NCI-H2196 treated with DMSO at 0.1 percent for 48 hours (cell line): Measurements from ENCODE around the gene TMEM45A.
"Not testable (repeated sequence)": the region's sequence is repeated elsewhere in the genome, so short reads cannot be mapped to it uniquely, and the experiment has no call there.

Experiments used
- DNase-seq: peaks from one replicate; lab custom pipeline; 2025; ENCODE audit not compliant: unreplicated experiment; lab: John Stamatoyannopoulos, UW

Gene TMEM45A

DNA sequence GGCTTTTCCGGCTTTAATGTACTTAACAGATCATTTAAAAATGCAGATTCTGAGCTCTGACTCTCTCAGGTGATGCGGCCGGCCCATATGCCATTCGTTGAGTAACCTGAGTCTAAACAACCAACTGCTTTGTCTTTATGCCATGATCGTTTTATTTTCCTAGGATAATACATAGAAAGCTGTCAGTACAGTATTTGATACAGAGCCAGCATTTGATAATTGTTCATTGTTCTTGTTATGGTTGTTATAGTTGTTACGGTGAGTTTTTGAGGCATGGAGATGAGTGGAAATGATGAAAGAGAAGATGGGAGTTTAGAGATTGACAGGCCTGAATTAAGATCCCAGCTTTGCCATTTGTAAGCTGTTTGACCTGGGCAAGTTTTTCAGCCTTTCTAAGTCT, 40.0 kb downstream of the TMEM45A start:
- no peak for DNase-seq

DNA sequence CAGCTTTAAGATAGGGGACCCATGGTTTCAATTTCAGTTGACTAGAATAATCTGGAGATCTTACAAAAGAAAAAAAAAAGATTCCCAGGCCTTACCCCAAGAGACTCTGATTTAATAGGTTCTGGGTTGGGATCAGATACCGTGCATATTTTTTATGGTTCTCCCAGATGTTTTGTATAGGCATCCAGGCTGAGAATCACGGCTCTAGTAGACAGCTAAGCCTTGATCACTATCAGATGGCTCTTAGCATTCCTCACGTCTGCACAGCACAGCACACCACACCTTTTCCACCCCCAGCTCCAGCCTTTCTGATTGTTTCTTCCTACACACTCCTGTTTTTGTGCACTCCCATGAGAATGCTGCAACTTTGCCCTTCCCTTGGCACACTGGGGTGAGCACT, 40.8 kb downstream of the TMEM45A start:
- no peak for DNase-seq

DNA sequence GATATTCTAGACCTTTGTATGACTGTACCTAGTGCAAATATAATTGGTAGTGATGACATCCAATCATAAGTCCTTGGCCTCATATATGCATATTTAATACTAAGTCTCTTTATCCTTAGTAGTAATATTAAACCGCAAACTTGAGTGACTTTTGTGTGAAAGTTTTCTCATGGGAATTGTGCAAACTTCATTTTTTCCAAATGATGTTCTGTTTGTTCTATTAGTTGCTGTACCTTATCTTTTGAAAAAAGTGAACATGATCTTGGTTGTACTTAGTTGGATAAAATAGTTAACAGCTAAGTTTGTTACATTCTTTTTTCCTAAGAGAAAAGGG, 43.2 kb downstream of the TMEM45A start:
- no peak for DNase-seq

DNA sequence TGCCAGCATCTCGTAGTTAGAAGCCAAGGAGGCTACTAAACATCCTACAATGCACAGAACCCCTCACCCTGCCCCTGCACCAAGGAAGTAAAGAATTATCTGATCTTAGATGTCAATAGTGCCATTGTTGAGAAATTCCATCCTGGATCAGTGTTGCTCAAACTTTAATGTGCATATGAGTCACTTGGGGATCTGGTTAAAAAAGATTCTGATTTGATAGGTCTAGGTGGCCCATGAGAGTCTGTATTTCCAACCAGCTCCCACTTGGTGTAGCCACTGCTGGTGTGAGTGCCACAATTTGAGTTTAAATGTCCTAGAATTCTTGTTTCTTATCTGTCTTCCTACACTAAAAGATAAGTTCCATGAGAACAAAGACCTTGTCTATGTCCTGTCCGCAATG, 43.7 kb downstream of the TMEM45A start:
- DNase-seq = no peak

DNA sequence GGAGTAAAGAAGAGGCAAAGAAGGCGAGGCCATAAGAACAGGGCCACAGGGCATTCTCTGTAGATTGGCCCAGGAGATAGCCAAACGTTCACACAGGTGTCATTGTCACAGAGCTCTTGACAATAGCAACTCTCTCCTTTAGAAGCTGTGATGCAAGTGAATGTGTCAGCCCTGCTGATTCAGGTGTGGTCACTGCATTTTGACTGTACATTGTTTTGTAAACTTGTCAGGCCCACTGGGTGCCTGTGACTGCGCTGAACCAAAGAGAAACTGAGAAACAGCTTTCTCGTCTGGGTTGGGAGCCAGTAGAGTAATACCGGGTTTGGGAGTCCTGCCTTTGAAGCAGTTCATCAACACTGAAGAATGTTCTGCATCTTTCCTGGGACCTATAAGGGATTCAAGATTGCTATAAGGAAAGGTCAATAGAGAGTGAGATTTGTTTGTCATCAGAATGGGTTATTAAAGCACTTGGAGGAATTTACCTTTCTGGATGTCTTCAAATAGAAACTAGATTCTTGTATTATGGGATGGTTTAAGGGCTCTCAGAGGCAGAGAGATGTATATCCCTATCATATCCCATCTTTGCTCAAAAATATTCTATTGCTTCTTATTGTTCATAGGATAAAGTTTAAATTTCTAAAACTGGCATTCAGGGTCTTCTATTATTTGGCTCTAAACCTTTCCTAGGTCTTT, 45.4 kb downstream of the TMEM45A start:
- DNase-seq = no peak

DNA sequence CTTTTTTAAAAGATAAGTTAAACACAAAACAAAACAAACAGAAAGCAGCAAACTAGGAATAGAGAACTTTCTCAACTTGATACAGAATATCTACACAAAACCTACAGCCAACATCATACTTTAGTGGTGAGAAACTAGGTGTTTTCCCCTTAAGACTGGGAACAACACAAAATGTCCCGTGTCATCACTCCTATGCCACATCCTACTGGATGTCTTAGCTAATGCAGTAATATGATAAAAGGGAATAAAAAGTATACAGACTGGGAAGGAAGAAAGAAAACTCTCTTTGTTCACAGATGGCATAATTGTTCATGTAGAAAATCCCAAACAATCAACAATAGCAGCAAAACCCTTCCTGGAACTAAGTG, 45.9 kb downstream of the TMEM45A start:
- no peak for DNase-seq

GRCh38 chr3:100540791-100541334, 48.4 kb downstream of the TMEM45A start:
- DNase-seq = no peak

DNA sequence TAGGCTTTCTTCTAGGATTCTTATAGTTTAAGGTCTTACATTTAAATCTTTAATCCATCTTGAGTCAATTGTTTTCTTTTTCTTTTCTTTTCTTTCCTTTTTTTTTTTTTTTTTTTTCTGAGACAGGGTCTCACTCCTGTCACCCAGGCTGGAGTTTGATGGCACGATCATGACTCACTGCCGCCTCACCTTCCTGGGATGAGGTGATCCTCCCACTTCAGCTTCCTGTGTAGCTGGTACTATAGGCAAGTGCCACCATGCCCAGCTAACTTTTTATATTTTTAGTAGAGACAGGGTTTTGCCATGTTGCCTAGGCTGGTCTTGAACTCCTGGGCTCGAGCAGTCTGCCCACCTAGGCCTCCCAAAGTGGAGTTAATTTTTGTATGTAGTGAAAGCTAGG, 49.0 kb downstream of the TMEM45A start:
- not testable (repeated sequence) for DNase-seq

- no peak for DNase-seq
Measured at GRCh38 chr3:100545371-100545770, 53.0 kb downstream of the TMEM45A start.

GRCh38 chr3:100546020-100546744, 53.8 kb downstream of the TMEM45A start:
- no peak for DNase-seq

DNA sequence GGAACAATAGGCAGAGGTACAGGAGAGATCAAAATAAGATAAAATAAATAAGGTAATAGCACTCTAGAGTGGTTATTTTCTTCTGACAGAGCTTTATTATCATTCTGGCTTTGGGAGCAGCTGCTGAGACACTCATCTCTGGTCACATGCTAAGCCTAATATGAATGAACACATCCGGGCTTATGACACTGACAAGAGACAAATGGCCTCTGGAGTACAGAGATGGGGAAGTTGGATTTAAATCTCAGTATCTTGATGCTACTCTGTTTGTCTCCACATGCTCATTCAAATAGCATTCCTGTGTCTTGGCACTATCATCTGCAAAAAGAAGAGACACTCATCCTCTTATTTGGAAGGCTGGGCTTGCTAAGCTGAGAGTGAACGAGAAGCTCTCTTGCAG, 55.6 kb downstream of the TMEM45A start:
- DNase-seq = no peak

DNA sequence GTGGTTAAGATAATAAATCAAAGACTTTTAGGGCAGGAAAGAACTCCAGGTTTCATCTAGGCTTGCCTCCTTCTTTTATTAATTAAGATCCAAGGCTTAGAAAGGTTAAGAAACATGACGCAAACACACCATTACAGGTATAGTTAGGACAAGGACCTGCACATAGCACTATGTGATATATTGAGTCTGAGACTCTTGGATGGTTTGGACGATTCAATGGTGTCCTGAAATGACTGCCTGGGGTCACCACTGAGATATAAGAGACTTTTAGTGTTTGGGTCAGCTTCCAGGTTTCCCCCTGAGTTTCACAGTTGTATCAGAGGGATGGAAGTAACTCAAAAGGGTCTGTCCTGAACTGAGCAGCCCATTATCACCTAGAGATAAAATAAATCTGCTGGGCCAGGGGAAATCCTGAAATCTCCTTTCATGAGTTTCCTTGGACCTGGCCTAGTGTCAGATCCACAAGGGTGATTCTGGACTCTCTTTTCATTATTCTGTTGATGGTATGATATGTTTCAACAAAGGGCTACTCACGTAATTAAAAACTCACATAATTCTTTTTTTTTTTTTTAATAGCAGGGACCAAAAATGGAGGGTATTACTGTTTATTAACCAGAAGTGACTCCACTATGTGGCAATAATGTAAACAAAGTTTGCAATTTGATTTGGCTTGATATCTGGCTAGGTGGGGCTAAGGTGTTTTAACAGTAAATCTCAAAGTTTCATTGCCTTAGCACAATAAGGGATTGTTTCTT, 61.4 kb downstream of the TMEM45A start:
- no peak for DNase-seq

DNA sequence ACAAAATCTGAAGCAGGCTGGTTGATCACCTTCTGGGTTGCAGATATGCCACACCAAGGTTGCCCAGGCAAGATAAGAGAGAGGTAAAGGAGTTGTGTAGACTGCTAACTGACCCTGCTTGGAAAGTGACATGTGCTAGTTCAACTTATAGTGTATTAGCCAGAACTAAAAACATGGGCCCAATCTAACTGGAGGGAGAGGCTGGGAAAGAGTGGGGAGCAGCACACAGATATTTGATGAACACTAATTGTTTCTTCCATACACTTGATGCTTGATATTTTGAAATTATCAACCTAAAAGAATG, 61.9 kb downstream of the TMEM45A start:
- DNase-seq = no peak

GRCh38 chr3:100556673-100557310, 64.4 kb downstream of the TMEM45A start:
- no peak for DNase-seq

DNA sequence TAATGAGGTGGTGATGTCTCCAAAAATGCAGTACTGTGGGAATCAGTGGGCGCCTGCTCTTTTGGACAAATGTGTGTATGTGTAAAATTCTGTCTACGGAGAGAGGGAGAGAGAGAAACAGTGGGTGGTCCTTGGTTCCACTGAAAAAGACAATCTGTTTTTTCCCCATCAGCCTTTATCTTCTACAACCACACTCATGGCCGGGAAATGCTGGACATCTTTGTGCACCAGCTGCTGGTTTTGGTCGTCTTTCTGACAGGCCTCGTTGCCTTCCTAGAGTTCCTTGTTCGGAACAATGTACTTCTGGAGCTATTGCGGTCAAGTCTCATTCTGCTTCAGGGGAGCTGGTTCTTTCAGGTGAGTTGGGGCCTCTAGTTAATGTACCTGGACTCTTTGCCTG, 65.8 kb downstream of the TMEM45A start:
- DNase-seq = no peak

DNA sequence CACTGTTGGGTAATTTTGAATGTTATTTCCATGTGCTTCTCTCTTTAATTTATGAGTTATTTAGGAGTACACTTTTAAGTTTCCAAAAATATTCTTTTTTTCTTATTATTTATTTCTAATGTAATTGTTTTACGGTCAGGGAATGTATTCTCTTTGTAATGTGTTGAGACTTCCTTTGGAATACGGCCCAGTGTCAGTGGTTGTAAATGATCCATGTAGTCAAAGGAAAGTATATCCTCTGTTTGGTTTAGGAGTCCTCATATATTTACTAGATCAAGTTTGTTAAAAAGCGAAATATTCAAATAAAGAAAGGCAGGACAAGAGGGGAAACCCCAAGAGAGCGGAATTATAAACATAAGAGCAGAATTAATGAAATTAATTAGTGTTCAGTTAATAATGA, 68.0 kb downstream of the TMEM45A start:
- no peak for DNase-seq

GRCh38 chr3:100561459-100562158, 69.2 kb downstream of the TMEM45A start:
- DNase-seq = no peak

DNA sequence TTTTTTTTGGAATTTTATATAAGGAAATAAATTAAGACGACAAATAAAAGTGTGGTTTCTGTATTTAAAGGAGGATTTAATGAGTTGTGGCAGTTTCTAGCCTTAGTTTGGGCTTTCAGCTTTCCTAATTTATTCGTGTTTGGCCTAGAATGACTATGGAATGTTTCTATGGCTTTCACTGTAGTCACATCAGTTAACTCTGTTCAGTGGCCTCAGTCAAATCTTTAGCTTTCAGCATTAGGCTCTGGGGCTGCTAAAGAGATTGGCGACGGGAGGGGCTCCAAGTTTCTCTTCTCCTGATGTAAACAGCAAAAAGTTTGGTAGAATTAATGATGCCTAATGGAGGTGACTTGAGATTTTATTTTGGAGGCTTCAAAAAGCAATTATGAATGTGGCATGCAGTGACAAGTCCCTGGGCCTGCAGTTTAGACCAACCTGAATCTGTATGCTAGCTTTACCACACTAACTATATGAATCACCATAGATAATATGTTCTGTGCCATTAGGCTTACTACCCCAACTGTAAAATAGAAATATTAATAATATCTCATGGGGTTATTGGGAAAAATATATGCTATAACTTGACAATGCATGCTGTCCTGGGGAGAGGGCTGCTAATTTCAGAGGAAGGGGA, 69.9 kb downstream of the TMEM45A start:
- no peak for DNase-seq

GRCh38 chr3:100563228-100563627, 70.8 kb downstream of the TMEM45A start:
- DNase-seq = no peak

- no peak for DNase-seq
Measured at GRCh38 chr3:100563652-100564211, 71.3 kb downstream of the TMEM45A start.
